ENCODE measurements around the gene SIGLEC12. TPM values are rescaled to one million over a fixed set of nuclear protein-coding genes. Genes with fewer than 3 reads are reported as not detected.
"Not testable (repeated sequence)": the region's sequence is repeated elsewhere in the genome, so short reads cannot be mapped to it uniquely, and the experiment has no call there.

The SIGLEC12 gene
- total and polyA plus RNA-seq, 2 of the 13 experiments (the other 11 are each of a cell fraction or from before 2014, with no cell fraction given): not detected

DNA sequence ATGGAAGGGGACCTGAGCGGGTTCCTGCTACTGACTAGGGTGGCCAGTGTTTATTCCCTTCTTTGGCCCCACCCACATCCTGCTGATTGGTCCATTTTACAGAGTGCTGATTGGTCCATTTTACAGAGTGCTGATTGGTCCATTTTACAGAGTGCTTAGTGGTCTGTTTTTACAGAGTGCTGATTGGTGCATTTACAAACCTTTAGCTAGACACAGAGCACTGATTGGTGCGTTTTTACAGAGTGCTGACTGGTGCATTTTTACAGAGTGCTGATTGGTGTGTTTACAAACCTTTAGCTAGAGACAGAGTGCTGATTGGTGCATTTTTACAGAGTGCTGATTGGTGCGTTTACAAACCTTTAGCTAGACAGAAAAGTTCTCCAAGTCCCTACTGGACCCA lies 54.1 kb downstream of the SIGLEC12 start:
- in situ Hi-C loops (cut with HindIII; ENCODE audit: extremely low pct_ligation_motif_present, low pct_unique_long_range_greater_than_20kb); H3K4me2 ChIP-seq (ENCODE audit: low read depth, low read length); H3K9me3 ChIP-seq (ENCODE audit: low read length); H2AFZ ChIP-seq (ENCODE audit: low read length); H3K4me1 ChIP-seq (ENCODE audit: insufficient read depth, low read length); H3K36me3 ChIP-seq (replicated peaks in 1 of 2; ENCODE audit: control insufficient read depth in 1 of 2, insufficient read depth in 2 of 2, low read length in 2 of 2); H3K79me2 ChIP-seq (ENCODE audit: insufficient read depth, low read length); H3K9ac ChIP-seq (ENCODE audit: insufficient read depth, low read depth, low read length); FAIRE-seq; H3K4me3 ChIP-seq (replicated peaks in 1 of 3; ENCODE audit: insufficient read depth in 1 of 3, low read depth in 2 of 3, low read length in 3 of 3); H3K27ac ChIP-seq (ENCODE audit: extremely low read length, insufficient read depth, low read length); BruUV-seq (replicated peaks); ATAC-seq; POLR2A ChIA-PET; intact Hi-C loops (cut with micrococcal nuclease; ENCODE audit: unreplicated experiment); H4K20me1 ChIP-seq (ENCODE audit: insufficient read depth, low read length); DNase-seq (ENCODE audit: low spot score); CTCF ChIA-PET (ENCODE audit: low intra/inter-chr PET ratio, low total read pairs): not testable (repeated sequence)
- H3K27me3 ChIP-seq (ENCODE audit: control insufficient read depth in 1 of 2, insufficient read depth in 2 of 2, low read length in 2 of 2): peaks cover 2 to 11% of the 10 kb centered on the region in 2 experiments; a peak in 4 of 5 replicates
- TF ChIP-seq MAFF (IDR thresholded peaks at IDR 0.05; ENCODE audit: low read depth, low read length) (peak; percentile 51), MAFK (conservative IDR thresholded peaks at IDR 0.05 in 1 of 2, IDR thresholded peaks at IDR 0.05 in 1 of 2; ENCODE audit: low read length in 2 of 2) (peak; percentile 8 to 62; a peak in 2 of 4 replicates)
- 26% methylated on average over 3 of the region's 3 CpGs for WGBS (ENCODE audit: low lambda C conversion rate)

DNA sequence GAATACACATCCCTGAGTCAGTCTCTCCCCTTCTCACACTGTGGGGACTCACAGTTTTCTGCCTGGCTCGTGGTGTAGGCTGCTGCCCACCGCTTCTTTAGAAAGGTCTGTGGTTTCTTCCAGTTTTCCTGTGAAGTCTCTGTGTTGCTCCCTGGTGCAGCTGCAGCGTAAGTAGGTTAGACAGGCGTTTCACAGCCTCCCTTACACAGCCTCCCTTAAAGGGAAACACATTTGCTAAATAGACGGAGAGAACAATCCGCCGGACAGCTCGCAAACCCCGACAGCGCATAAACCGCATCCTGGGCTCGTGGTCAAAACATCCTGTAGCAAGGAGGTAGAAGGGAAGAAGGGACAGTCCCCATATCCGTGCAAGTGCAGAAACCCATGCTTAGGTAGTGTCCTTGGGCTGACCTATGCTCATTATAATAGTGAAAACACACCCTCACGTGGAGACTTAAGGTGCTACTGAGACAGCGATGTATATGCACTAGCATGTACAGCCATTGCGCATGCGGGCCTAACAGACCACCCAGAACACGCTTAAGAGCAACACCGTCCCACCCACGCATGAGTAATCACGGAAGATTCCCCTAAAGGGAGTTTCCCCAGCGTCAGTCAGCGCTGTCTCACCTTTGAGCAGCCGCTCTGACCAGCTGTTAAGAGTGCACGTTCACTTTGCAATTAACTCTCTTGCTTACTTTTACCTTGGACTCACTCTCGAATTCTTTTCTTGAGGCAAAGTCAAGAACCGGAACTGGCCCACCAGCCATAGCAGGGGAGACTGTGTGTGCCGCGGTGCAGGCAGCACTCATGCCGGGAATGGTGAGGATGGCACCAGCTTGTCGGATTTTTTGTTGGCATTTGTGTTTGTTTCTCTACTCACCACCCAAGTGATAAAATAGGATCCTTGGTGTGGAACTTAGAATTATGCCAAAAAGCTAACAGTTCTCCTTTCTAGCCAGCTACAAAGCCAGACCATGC lies 59.9 kb downstream of the SIGLEC12 start:
- H3K79me2 ChIP-seq (ENCODE audit: insufficient read depth, low read length): no peaks in the 10 kb centered on the region
- H3K4me1 ChIP-seq (ENCODE audit: insufficient read depth, low read length): no peaks in the 10 kb centered on the region
- H3K9me3 ChIP-seq (ENCODE audit: low read length): no peaks in the 10 kb centered on the region
- H4K20me1 ChIP-seq (ENCODE audit: insufficient read depth, low read length): no peaks in the 10 kb centered on the region
- BruUV-seq (replicated peaks): no TSS peak
- no peak overlapping the region for H3K27ac ChIP-seq (ENCODE audit: extremely low read length, insufficient read depth, low read length)
- no peak for DNase-seq (ENCODE audit: low spot score)
- H3K27me3 ChIP-seq (ENCODE audit: control insufficient read depth in 1 of 2, insufficient read depth in 2 of 2, low read length in 2 of 2): peaks cover 1 to 19% of the 10 kb centered on the region in 2 experiments; a peak in 3 of 5 replicates
- 41% methylated on average over 23 of the region's 31 CpGs for WGBS (ENCODE audit: low lambda C conversion rate)
- no peak overlapping the region for H3K4me3 ChIP-seq (replicated peaks in 1 of 3; ENCODE audit: insufficient read depth in 1 of 3, low read depth in 2 of 3, low read length in 3 of 3)
- in situ Hi-C loops (cut with HindIII; ENCODE audit: extremely low pct_ligation_motif_present, low pct_unique_long_range_greater_than_20kb): no loop called here
- no peak for FAIRE-seq
- H3K4me2 ChIP-seq (ENCODE audit: low read depth, low read length): no peak overlapping the region
- ChIA-PET CTCF (ENCODE audit: low intra/inter-chr PET ratio, low total read pairs) (no interaction called here), POLR2A (no interaction called here)
- intact Hi-C loops (cut with micrococcal nuclease; ENCODE audit: unreplicated experiment): no loop called here
- H3K9ac ChIP-seq (ENCODE audit: insufficient read depth, low read depth, low read length): no peak overlapping the region
- no peak overlapping the region for H2AFZ ChIP-seq (ENCODE audit: low read length)
- no peaks in the 10 kb centered on the region for H3K36me3 ChIP-seq (replicated peaks in 1 of 2; ENCODE audit: control insufficient read depth in 1 of 2, insufficient read depth in 2 of 2, low read length in 2 of 2)
- no peak for ATAC-seq
- TF ChIP-seq, protein P1, sequence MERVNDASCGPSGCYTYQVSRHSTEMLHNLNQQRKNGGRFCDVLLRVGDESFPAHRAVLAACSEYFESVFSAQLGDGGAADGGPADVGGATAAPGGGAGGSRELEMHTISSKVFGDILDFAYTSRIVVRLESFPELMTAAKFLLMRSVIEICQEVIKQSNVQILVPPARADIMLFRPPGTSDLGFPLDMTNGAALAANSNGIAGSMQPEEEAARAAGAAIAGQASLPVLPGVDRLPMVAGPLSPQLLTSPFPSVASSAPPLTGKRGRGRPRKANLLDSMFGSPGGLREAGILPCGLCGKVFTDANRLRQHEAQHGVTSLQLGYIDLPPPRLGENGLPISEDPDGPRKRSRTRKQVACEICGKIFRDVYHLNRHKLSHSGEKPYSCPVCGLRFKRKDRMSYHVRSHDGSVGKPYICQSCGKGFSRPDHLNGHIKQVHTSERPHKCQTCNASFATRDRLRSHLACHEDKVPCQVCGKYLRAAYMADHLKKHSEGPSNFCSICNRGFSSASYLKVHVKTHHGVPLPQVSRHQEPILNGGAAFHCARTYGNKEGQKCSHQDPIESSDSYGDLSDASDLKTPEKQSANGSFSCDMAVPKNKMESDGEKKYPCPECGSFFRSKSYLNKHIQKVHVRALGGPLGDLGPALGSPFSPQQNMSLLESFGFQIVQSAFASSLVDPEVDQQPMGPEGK (CRISPR knock-in tag; IDR thresholded peaks at IDR 0.05): no peak
- TF ChIP-seq ZSCAN20 (CRISPR knock-in tag; IDR thresholded peaks at IDR 0.05; ENCODE audit: borderline replicate concordance) (no peak), TBP (CRISPR knock-in tag; IDR thresholded peaks at IDR 0.05) (no peak), PCBP1 (IDR thresholded peaks at IDR 0.05; ENCODE audit: borderline replicate concordance, low read depth, low read length) (no peak), ZNF660 (CRISPR knock-in tag; IDR thresholded peaks at IDR 0.05; ENCODE audit: borderline replicate concordance, low read depth) (no peak), CHD4 (IDR thresholded peaks at IDR 0.05; ENCODE audit: borderline replicate concordance, low read length) (no peak)
- TF ChIP-seq, protein P2, sequence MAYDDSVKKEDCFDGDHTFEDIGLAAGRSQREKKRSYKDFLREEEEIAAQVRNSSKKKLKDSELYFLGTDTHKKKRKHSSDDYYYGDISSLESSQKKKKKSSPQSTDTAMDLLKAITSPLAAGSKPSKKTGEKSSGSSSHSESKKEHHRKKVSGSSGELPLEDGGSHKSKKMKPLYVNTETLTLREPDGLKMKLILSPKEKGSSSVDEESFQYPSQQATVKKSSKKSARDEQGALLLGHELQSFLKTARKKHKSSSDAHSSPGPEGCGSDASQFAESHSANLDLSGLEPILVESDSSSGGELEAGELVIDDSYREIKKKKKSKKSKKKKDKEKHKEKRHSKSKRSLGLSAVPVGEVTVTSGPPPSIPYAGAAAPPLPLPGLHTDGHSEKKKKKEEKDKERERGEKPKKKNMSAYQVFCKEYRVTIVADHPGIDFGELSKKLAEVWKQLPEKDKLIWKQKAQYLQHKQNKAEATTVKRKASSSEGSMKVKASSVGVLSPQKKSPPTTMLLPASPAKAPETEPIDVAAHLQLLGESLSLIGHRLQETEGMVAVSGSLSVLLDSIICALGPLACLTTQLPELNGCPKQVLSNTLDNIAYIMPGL (CRISPR knock-in tag; IDR thresholded peaks at IDR 0.05; ENCODE audit: borderline replicate concordance in 1 of 2, low read depth in 1 of 2): no peak
- TF ChIP-seq, protein P3, sequence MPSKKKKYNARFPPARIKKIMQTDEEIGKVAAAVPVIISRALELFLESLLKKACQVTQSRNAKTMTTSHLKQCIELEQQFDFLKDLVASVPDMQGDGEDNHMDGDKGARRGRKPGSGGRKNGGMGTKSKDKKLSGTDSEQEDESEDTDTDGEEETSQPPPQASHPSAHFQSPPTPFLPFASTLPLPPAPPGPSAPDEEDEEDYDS (CRISPR knock-in tag; IDR thresholded peaks at IDR 0.05): no peak

Measured in HepG2 (cell line).